ENCODE data around the gene GNB1L.

Gene GNB1L

DNA sequence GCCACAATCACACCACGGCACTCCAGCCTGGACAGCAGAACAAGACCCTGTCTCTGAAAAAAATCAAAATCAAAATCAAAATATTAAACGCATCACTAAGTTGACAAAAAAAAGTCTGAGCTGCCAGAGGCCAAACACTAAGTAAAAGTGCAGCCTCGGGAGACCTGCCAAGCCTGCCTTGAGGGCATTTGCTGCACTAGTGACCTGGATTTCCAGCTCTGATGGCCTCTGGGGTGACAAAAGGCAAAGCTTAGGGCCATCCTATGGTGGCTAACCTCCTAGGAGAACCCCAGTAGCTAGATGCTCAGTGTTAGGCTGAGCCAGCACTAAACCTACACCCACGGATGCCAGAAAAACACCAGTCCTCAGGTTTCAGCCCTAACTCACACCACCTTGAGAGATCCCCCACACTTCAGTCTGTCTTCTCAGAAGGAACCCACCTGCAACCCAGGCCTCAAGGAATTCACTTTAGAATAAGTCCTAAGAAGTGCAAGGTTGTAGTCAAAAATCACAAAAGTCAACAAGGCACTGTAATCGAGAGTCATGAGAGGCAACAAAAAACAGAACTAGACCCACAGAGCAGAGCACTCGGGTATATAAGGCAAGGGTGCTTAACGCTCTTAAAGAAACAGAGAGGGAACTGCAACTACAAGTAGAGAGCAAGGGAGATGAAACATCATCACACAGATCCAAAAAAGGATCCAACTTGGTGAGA lies 28.6 kb downstream of the GNB1L start:
- TF ChIP-seq GATA2 (IDR thresholded peaks at IDR 0.05; ENCODE audit: low read depth, low read length) (no peak), GATA3 (IDR thresholded peaks at IDR 0.05; ENCODE audit: low read depth, low read length) (no peak)

- TF ChIP-seq GATA2 (IDR thresholded peaks at IDR 0.05; ENCODE audit: low read depth, low read length) = no peak
- no peak for TF ChIP-seq GATA3 (IDR thresholded peaks at IDR 0.05; ENCODE audit: low read depth, low read length)
Observed at GRCh38 chr22:19824926-19825339, 29.7 kb downstream of the GNB1L start.

- TF ChIP-seq GATA2 (IDR thresholded peaks at IDR 0.05; ENCODE audit: low read depth, low read length) (no peak), GATA3 (IDR thresholded peaks at IDR 0.05; ENCODE audit: low read depth, low read length) (no peak)
Observed at GRCh38 chr22:19824212-19824925, 30.3 kb downstream of the GNB1L start.

DNA sequence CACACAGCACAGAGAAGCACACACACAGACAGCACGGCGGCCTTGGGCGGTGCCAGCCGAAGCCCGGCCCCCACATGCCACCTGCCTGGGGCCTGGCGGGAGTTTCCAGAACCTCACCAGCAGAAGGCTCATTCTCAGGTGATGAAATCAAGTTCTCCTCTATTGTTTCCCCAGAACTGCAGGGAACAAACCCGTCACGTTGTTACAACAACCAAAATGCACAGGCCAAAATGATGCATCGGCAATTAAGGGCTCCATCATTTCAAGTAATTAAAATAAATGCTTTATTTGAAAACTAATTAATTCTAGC lies 30.8 kb downstream of the GNB1L start:
- TF ChIP-seq GATA3 (IDR thresholded peaks at IDR 0.05; ENCODE audit: low read depth, low read length) (no peak), GATA2 (IDR thresholded peaks at IDR 0.05; ENCODE audit: low read depth, low read length) (no peak)

GRCh38 chr22:19823191-19823901 lies 31.3 kb downstream of the GNB1L start:
- no peak for TF ChIP-seq GATA3 (IDR thresholded peaks at IDR 0.05; ENCODE audit: low read depth, low read length)
- no peak for TF ChIP-seq GATA2 (IDR thresholded peaks at IDR 0.05; ENCODE audit: low read depth, low read length)

- TF ChIP-seq GATA2 (IDR thresholded peaks at IDR 0.05; ENCODE audit: low read depth, low read length) (no peak), GATA3 (IDR thresholded peaks at IDR 0.05; ENCODE audit: low read depth, low read length) (no peak)
Observed at GRCh38 chr22:19822301-19823117, 32.2 kb downstream of the GNB1L start.

DNA sequence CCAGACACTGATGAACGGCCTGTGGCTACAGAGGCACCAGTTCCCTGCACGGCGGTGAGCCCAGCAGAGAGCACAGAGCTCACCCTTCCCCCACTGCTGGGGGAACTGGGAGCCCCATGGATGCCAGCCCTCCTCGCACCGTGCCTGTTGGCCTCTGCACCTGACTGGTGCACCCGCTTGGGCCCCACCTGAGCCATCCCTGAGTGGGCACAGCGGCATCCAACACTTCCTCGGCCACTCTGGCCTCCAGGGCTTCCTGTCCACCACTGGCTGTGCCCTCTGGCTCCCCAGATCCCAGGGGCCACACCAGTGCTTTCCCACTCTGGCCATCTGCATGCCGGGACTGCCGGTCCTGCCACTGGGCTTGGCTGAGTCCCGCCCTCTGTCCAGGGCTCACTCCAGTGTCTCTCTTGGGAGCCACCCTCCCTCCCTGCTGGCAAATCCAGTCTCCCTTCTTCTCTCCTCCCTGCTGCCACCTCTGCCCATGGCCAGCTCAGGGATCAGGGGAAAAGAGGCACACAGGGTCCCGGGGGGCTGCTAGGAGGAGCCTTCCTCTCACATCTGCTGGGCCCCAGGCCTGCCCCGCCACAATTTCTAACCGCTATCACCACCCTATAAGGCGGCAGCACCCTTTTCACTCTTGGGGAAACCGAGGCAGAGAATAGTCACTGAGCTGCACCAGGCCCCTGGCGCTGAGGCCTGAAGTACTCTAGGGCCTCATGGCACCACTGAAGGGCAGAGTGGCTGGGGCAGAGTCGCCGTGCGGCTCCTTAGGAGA lies 33.0 kb downstream of the GNB1L start:
- no peak for TF ChIP-seq GATA2 (IDR thresholded peaks at IDR 0.05; ENCODE audit: low read depth, low read length)
- no peak for TF ChIP-seq GATA3 (IDR thresholded peaks at IDR 0.05; ENCODE audit: low read depth, low read length)

DNA sequence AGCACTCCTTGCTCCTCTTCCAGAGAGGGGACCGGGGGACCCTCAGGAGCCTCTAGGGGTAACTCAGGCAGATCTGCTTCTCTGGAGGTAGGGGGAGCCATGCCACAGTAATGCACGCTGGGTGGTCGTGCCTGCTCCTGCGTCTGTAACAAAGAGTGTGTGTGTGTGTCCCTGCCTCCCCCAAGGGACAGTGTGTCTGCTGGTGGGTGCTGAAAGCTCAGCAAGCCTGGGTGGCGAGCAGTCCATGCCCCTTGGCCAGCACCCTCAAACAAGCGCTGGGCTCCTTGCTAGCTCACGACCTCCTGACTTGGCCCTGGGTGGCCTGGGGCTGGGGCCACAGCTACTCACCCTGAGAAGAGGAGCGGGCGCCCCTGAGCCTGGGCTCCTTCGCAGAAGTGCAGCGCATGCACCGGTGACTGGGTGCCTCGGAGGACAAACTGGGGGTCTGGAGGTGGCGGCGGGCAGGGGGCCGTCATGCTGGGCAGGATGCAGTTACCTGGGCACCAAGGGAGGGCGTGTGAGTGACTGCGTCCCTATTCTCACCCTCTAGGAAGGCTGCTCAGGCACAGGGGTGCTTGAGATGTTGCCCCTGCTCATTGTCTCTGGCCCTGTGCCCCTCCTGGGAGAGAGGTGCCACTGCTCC lies 33.7 kb downstream of the GNB1L start:
- TF ChIP-seq GATA2 (IDR thresholded peaks at IDR 0.05; ENCODE audit: low read depth, low read length) (no peak), GATA3 (IDR thresholded peaks at IDR 0.05; ENCODE audit: low read depth, low read length) (no peak)

DNA sequence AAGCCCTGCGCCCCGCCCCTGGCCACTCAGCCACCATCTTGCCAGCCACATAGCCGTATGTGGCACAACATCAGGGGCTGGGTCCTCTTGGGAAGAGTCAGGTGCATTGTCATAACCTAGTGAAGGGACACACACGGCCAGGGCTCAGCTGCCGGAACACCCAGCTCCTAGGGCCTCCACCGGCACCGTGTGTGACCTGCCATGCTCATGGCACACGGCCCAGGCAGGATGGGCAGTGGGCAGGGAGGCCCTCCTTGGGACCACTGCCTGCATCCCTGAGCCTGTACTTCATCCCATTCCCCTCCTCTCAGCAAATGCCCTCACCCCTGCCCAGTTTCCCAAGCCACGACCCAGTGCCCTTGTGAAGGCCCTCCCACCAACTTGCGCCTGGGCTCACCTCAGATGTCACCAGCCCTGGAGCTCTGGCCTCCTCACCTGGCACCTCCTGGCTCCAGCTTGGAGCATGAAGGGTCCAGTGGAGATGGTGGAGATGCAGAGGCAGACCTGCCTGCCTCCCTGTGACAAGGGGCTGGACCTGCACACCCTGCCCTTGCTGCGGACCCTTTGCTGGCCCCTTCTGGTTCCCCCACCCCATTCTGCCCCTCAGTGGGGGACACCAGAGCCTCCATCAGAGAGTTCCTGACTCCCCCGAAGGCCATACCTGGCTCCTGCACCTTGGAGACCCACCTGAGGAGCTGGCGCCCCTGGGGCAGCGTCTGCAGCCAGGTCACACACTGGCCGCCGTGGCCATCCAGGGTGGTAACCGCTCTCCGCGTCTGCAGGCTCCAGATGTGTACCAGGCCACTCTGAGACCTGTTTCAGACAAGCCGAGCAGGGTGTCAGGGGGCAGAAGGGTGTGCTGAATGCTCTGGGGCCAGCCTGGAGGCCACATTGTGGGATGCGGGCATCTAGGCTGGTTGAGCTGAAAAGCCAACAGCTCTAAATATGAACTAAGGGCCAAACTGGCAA lies 34.5 kb downstream of the GNB1L start:
- TF ChIP-seq GATA2 (IDR thresholded peaks at IDR 0.05; ENCODE audit: low read depth, low read length) (no peak), GATA3 (IDR thresholded peaks at IDR 0.05; ENCODE audit: low read depth, low read length) (no peak)

GRCh38 chr22:19819208-19819910 lies 35.3 kb downstream of the GNB1L start:
- TF ChIP-seq GATA3 (IDR thresholded peaks at IDR 0.05; ENCODE audit: low read depth, low read length) (no peak), GATA2 (IDR thresholded peaks at IDR 0.05; ENCODE audit: low read depth, low read length) (no peak)

All from SH-SY5Y (cell line).